H1 (cell line): Measurements from ENCODE around the gene DBF4B. TPM values are rescaled to one million over a fixed set of nuclear protein-coding genes. Genes with fewer than 3 reads are reported as not detected.
A peak's percentile ranks its signal among the peaks of the same experiment; 100 is the strongest.

ENCODE experiments used
- ATF2 ChIP-seq: IDR thresholded peaks from 2 replicates; pipeline ENCODE4 v1.6.1; 2012; ENCODE audit warnings: low read length, inconsistent platforms
- ATF3 ChIP-seq: IDR thresholded peaks from 2 replicates; pipeline ENCODE4 v1.6.1; 2011; ENCODE audit warnings: low read depth, mild to moderate bottlenecking, low read length; ENCODE audit not compliant: insufficient read depth
- CHD1 ChIP-seq: IDR thresholded peaks from 2 replicates; pipeline ENCODE4 v1.6.1; 2012; ENCODE audit warnings: low read depth, low read length, improper control_type of control experiment
- CHD2 ChIP-seq: IDR thresholded peaks from 2 replicates; pipeline ENCODE4 v1.6.1; 2012; ENCODE audit warnings: low read length, improper control_type of control experiment
- CTCF ChIP-seq, 3 experiments: IDR thresholded peaks; 1 replicate in 2 of 3; 2 replicates in 1 of 3; pipeline versions ENCODE4 v1.5.1 to v1.6.1; 2011; ENCODE audit warnings: low read length in 3 of 3, mild to moderate bottlenecking in 3 of 3, inconsistent platforms in 2 of 3, low read depth in 1 of 3, moderate library complexity in 1 of 3; ENCODE audit not compliant: insufficient read depth in 1 of 3; ENCODE audit errors: control extremely low read depth in 1 of 3
- EZH2 ChIP-seq: fragments of 200-600 bp; sonication (generic); IDR thresholded peaks from 2 replicates; pipeline ENCODE4 v1.7.1; 2012; ENCODE audit warnings: low read depth, mild to moderate bottlenecking, moderate library complexity, low read length, inconsistent platforms; ENCODE audit not compliant: severe bottlenecking
- GABPA ChIP-seq: IDR thresholded peaks from 2 replicates; pipeline ENCODE4 v1.6.1; 2011; ENCODE audit warnings: mild to moderate bottlenecking, low read length, moderate library complexity, borderline replicate concordance; ENCODE audit not compliant: insufficient read depth
- JUN ChIP-seq: IDR thresholded peaks from 2 replicates; pipeline ENCODE4 v1.6.1; 2011; ENCODE audit warnings: low read depth, mild to moderate bottlenecking, improper control_type of control experiment, low read length
- KDM1A ChIP-seq: fragments of 200-600, 300-600 bp; sonication (generic); IDR thresholded peaks from 2 replicates; pipeline ENCODE4 v1.7.1; 2016; ENCODE audit warnings: mild to moderate bottlenecking, low read length, borderline replicate concordance
- NRF1 ChIP-seq: IDR thresholded peaks from 2 replicates; pipeline ENCODE4 v1.6.1; 2011; ENCODE audit warnings: mild to moderate bottlenecking, low read depth, low read length, improper control_type of control experiment
- POU5F1 ChIP-seq: IDR thresholded peaks from 2 replicates; pipeline ENCODE4 v1.6.1; 2011; ENCODE audit warnings: low read depth, mild to moderate bottlenecking, low read length, moderate library complexity
- RFX5 ChIP-seq: IDR thresholded peaks from 2 replicates; pipeline ENCODE4 v1.6.1; 2011; ENCODE audit warnings: low read depth, low read length, improper control_type of control experiment, borderline replicate concordance
- RXRA ChIP-seq: IDR thresholded peaks from 2 replicates; pipeline ENCODE4 v1.6.1; 2011; ENCODE audit warnings: low read depth, mild to moderate bottlenecking, low read length, moderate library complexity; ENCODE audit not compliant: insufficient read depth
- SP4 ChIP-seq: IDR thresholded peaks from 2 replicates; pipeline ENCODE4 v1.6.1; 2012; ENCODE audit warnings: low read length, inconsistent platforms
- SUZ12 ChIP-seq: fragments of 200-600 bp; sonication (generic); IDR thresholded peaks from 2 replicates; pipeline ENCODE4 v1.6.1; 2012; ENCODE audit warnings: mild to moderate bottlenecking, inconsistent platforms, low read length, moderate library complexity, mixed read lengths
- TAF7 ChIP-seq: optimal IDR thresholded peaks from 2 replicates; pipeline ENCODE3; 2011; ENCODE audit warnings: low read depth, mild to moderate bottlenecking, inconsistent platforms, low read length, moderate library complexity, borderline replicate concordance
- TCF12 ChIP-seq: IDR thresholded peaks from 2 replicates; pipeline ENCODE4 v1.6.1; 2011; ENCODE audit warnings: low read depth, mild to moderate bottlenecking, low read length
- USF2 ChIP-seq: IDR thresholded peaks from 2 replicates; pipeline ENCODE4 v1.6.1; 2011; ENCODE audit warnings: low read length, improper control_type of control experiment
- polyA plus RNA-seq, 7 experiments: library from polyadenylated mRNA; depleted of rRNA in 3 of 7; stranded (reverse) in 5 of 7; unstranded in 2 of 7; fragments of >200 nt in 5 of 7; fragments of 200-250 nt in 2 of 7; gene quantifications; 1 replicate in 5 of 7; 2 replicates in 1 of 7; 4 replicates in 1 of 7; pipeline versions ENCODE4 v1.2.1 to v1.2.3, GENCODE V29; 2011 to 2013; ENCODE audit warnings: missing spikeins in 2 of 7, mixed read lengths in 2 of 7
- total RNA-seq: library from RNA; stranded (reverse); fragmentation: NEBNext Ultra II Directional; extraction: Animal tissue kit (Norgen Biotek cat#: 25700); gene quantifications from 2 replicates; pipeline ENCODE4 v1.2.1, GENCODE V29; 2021

DBF4B gene
- total and polyA plus RNA-seq, 2 of the 8 experiments (the other 6 are each of a cell fraction or from before 2014, with no cell fraction given) = 20.2 to 26.9 TPM

- TF ChIP-seq USF2 = peak; percentile 17; the same call in 1 of the 2 replicates
- TF ChIP-seq CTCF (IDR thresholded peaks at IDR 0.05; ENCODE audit: control extremely low read depth in 1 of 3, insufficient read depth in 1 of 3, low read depth in 1 of 3, low read length in 3 of 3) = no peak
- no peak for TF ChIP-seq CHD2
- no peak for TF ChIP-seq CHD1
- TF ChIP-seq RXRA = no peak
- TF ChIP-seq NRF1 = peak; percentile 67
- TF ChIP-seq TAF7 = peak; percentile 97
- TF ChIP-seq KDM1A = no peak
- TF ChIP-seq TCF12 = no peak
- no peak for TF ChIP-seq JUN
- TF ChIP-seq GABPA = no peak
- no peak for TF ChIP-seq EZH2
- no peak for TF ChIP-seq SUZ12
- no peak for TF ChIP-seq ATF2
- TF ChIP-seq SP4 = peak; percentile 55; the same call in 1 of the 2 replicates
- TF ChIP-seq ATF3 = no peak
- TF ChIP-seq RFX5 = no peak
- no peak for TF ChIP-seq POU5F1
Measured at GRCh38 chr17:44689477-44690217, 18.8 kb upstream of the DBF4B start, which contains the start of gene CCDC43 (continued).
